Transverse colon (tissue), 4 donors: ENCODE measurements around the gene ZNHIT1.

Experiments
- CTCF ChIP-seq, 5 experiments: fragments of 200-600 bp in 3 of 5; fragments of 450-650 bp in 2 of 5; sonication (generic) in 3 of 5; IDR thresholded peaks; 1 replicate in 2 of 5; 2 replicates in 3 of 5; pipeline ENCODE4 v1.5.1; 2016 to 2017; ENCODE audit warnings: antibody characterized with exemption in 5 of 5, inconsistent platforms in 3 of 5, mild to moderate bottlenecking in 2 of 5, moderate library complexity in 1 of 5
- POLR2AphosphoS5 ChIP-seq, 3 donors: sonication (generic); formaldehyde crosslinking; IDR thresholded peaks; one replicate each; pipeline ENCODE4 v1.6.1; 2016; ENCODE audit warnings: antibody characterized with exemption in 3 of 3

- no peak for TF ChIP-seq CTCF (IDR thresholded peaks at IDR 0.05)
- no peak for TF ChIP-seq POLR2AphosphoS5 (IDR thresholded peaks at IDR 0.05)
These were observed 6.0 kb upstream of the ZNHIT1 start for GRCh38 chr7:101212014-101212413.
